ENCODE data around the gene IER2.
"Not testable (repeated sequence)": the region's sequence is repeated elsewhere in the genome, so short reads cannot be mapped to it uniquely, and the experiment has no call there.

The IER2 gene

GRCh38 chr19:13138171-13138915 is 11.9 kb upstream of the IER2 start:
- no peak for DNase-seq (ENCODE audit: low spot score)

GRCh38 chr19:13138916-13139198 is 11.4 kb upstream of the IER2 start:
- no peak for DNase-seq (ENCODE audit: low spot score)

- no peak for DNase-seq (ENCODE audit: low spot score)
Observed at GRCh38 chr19:13139633-13140311, 10.4 kb upstream of the IER2 start.

DNA sequence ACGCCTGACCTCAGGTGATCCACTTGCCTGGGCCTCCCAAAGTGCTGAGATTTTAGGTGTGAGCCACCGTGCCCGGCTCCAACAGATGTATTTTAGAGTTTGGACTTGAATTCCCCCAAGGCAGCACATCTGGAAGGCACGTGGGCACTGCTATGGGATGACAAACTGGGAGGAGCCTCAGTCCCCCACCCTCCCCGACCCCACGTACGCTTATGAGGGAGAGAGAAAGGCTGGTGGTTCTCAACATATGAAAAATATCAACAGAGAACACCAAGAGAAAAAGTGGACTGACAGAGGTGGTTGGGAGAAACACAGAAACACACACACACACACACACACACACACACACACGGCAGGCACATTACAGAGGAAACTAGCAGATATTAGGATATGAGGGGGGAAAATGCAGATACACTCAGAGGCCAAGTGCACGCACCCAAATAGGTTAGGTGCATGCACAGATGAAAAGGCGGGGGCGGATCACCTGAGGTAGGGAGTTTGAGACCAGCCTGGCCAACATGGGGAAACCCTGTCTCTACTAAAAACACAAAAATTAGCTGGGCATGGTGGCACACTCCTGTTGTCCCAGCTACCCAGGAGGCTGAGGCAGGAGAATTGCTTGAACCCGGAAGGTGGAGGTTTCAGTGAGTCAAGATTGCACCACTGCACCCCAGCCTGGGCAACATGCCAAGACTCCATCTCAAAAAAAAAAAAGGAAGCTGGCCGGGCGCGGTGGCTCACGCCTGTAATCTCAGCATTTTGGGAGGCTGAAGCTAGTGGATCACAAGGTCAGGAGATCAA is 3.2 kb upstream of the IER2 start:
- no peak for DNase-seq (ENCODE audit: low spot score)

DNA sequence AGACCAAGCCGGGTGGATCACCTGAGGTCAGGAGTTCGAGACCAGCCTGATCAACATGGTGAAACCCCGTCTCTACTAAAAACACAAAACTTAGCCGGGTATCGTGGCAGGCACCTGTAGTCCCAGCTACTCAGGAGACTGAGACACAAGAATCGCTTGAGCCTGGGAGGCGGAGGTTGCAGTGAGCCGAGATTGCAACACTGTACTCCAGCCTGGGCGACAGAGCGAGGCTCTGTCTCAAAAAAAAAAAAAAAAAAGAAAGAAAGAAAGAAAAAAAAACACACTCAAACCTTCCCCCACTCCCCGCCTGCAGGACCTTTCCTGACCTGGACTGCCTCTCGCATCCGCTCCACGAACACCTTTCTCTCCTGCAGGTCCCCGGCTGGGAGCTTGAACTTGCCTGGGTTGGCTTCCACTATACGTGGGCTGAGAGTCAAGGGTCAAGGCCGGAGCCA is 1.0 kb upstream of the IER2 start:
- not testable (repeated sequence) for DNase-seq (ENCODE audit: low spot score)

DNA sequence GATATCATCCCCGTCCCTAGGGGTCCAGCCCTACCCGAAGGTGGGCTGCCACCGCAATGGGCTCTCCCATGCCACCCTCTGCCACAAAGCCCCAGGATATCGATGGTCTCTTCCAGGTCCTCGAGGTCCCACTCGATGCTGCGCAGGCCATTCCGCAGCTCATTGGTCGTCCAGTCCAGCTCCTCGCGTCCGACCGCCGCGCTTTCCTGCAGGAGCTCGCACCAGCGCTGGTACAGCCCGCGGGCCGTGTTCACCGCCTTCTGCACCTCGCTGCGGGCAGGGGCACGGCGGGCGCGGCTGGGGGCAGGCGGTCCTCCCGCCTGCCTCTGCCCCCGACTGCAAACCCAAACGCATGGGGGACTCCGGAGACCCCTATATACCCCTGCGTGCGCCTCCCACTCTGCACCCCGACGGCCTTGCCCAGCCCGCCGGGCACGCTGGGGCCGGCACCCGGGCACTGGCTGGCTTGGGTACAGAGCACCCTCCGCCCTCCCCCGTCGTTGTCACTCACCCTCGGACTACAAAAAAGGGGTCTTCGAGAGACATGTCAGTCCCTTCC is 504 bp upstream of the IER2 start:
- peak; percentile 53 for DNase-seq (ENCODE audit: low spot score)

GRCh38 chr19:13150931-13151604 is 857 bp downstream of the IER2 start:
- no peak for DNase-seq (ENCODE audit: low spot score)

DNA sequence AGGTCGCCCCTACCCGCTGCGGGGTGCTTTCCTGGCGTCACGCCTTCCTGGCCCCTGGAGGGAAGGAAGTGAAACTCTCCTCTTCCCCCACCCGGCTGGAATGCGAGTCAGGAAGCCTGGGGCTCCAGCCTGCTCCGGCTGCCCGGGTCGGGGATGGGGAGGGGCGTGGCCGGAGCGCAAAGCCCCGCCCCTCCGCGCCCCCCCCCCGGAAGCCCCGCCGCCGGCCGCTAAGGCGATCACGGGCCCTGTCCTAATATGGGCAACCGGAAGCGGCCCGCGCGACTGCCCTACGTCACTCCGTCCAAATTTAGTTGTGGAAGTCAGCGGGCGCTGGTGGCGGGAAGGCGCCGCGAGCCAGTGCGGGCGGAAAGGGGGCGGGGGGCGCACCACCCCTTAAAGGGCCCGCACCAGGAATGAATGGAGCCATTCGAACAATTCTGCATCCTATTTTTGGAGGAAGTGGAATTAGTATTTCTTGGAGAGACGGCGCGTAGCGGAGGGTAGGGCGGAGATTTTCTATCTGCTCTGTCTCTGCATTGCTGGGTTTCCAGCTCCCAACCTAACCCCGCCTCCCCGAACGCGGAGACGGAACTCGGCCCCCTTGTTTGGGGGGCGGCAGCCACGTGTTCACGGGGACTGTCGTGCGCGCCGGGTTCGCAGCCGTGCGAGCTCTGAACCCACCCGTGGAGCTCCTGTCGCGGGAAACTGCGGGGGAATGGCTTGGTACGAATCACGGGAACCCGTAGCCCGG is 1.6 kb downstream of the IER2 start:
- peak; percentile 96 for DNase-seq (ENCODE audit: low spot score)

GRCh38 chr19:13152356-13152973 is 2.3 kb downstream of the IER2 start:
- DNase-seq (ENCODE audit: low spot score): no peak

- DNase-seq (ENCODE audit: low spot score): peak; percentile 94
Observed at GRCh38 chr19:13152974-13153568, 2.9 kb downstream of the IER2 start.

DNA sequence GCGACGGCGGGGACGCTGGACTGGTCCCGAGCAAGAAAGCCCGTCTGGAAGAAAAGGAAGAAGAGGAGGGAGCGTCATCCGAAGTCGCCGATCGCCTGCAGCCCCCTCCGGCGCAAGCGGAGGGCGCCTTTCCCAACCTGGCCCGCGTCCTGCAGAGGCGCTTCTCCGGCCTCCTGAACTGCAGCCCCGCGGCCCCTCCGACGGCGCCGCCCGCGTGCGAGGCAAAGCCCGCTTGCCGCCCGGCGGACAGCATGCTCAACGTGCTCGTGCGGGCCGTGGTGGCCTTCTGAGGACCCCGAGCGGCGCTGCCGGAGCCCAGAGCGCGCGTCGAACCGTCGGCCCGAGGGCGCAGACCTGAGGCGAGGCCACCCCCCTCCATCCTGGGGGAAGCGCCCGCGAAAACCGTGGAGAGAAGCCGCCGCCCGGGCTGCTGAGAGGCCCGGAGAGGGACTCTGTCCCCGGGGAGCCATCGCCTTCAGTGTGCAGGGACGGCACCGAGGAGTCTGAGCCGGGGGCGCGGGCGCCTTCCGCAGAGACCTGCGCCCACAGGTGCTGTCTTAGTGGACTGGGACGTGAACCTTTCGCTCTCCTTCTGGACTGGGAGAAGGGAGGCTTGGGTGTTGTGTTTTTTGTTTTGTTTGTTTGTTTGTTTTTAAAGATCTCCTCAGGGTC is 3.5 kb downstream of the IER2 start:
- DNase-seq (ENCODE audit: low spot score): peak; percentile 34

- DNase-seq (ENCODE audit: low spot score): no peak
Observed at GRCh38 chr19:13154241-13154778, 4.1 kb downstream of the IER2 start.

DNA sequence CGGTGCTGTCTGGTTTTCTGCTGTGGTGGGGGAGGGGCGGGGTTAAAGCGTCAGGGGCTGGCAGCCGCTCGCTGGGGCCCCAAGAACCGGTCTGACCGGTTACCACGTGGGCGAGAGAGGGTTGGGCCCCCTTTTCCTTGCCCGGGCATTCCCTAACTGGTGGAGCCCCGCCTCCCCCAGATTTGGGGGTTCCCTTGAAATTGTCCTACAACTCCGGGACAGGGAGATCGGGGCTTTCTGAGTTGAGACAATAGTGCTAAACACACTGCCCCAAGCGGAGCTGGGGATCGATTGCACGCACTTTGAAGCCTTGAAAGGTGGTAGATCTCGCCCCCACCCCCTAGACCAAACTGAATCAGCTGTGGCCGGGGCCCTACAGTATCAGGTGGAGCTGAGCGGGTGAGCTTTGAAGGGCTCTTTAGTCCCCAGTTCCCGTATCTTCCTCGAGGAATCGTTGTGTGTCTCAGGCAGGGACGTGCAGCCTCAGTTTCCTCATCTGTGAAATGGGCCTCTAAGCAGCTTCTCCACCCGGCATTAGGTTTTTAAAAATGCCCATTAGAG is 4.8 kb downstream of the IER2 start:
- DNase-seq (ENCODE audit: low spot score): peak; percentile 53

DNA sequence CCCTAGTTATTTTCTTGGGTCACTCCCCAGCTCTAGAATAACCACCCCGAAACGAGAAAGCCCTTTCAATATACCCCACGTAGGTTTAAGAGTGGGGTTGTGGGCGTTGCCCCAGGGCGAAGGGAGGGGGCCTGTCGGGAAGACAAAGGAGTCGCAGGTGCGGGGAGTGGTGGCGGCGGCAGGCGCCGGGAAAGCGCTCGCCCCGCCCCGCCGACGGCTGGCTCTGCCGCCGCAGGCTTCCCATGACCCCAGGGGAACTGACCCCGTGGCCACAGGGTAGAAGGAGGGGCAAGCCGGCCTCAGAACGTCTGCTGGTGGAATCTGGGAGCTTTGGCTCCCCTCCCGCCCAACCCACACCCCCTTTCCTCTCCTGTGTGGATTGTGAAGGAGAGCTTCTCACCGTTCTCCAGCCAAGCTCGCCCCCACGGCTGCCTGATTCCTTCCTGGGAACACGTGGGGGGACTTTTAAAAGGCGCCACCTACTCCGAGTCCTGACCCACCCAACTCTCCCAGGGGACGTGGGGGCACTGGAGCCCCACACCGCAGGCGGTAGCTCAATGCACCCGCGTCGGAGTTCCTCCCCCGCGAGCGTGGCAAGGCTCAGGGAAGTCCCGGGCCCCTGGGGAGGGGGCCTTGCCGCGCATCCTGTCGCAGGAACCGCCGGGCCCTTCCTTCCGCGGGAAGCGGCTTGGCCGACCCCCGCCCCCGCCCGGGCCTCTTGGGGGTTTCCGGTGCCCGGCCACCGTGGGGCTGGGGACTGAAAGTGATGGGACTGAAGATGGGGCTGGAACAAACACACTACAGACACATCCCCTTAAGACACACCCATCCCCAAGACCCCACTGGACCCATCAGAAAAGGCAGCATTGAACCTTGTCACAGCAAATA is 5.5 kb downstream of the IER2 start:
- DNase-seq (ENCODE audit: low spot score): peak; percentile 79

DNA sequence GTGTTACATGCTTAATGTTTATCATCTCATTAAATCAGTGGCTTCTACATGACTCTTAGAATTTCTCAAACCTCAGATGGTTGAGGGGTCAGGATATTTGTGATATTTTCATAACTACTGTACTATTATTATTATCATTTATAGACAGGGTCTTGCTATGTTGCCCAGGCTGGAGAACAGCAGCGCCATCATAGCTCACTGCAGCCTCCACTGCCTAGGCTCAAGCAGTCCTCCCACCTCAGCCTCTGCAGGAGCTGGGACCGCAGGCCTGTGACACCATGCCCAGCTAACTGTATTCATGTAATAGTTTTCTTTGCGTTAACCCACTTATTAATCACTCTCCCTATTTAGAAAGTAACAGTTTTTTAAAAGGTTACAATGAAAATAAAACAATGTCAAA is 9.5 kb downstream of the IER2 start:
- no peak for DNase-seq (ENCODE audit: low spot score)

GRCh38 chr19:13160557-13160956 is 10.3 kb downstream of the IER2 start:
- DNase-seq (ENCODE audit: low spot score): no peak

- DNase-seq (ENCODE audit: low spot score): peak; percentile 96
Observed at GRCh38 chr19:13162724-13163608, 12.8 kb downstream of the IER2 start.
